ENCODE measurements around the gene TIMP3.

Gene TIMP3

GRCh38 chr22:32809786-32810554 is 8.5 kb downstream of the TIMP3 start:
- DNase-seq: no peak

GRCh38 chr22:32810555-32811133 is 9.1 kb downstream of the TIMP3 start:
- no peak for DNase-seq

- no peak for DNase-seq
These were observed 10.5 kb downstream of the TIMP3 start for GRCh38 chr22:32811788-32812545.

- no peak for DNase-seq
These were observed 12.9 kb downstream of the TIMP3 start for GRCh38 chr22:32814285-32814860.

- DNase-seq: no peak
These were observed 13.6 kb downstream of the TIMP3 start for GRCh38 chr22:32815059-32815458.

- no peak for DNase-seq
These were observed 14.4 kb downstream of the TIMP3 start for GRCh38 chr22:32815943-32816342.

- no peak for DNase-seq
These were observed 15.7 kb downstream of the TIMP3 start for GRCh38 chr22:32817137-32817730.

GRCh38 chr22:32818446-32819115 is 17.1 kb downstream of the TIMP3 start:
- DNase-seq: no peak

- no peak for DNase-seq
These were observed 17.6 kb downstream of the TIMP3 start for GRCh38 chr22:32819120-32819519.

- DNase-seq: no peak
These were observed 18.9 kb downstream of the TIMP3 start for GRCh38 chr22:32820131-32821119.

- no peak for DNase-seq
These were observed 20.8 kb downstream of the TIMP3 start for GRCh38 chr22:32822179-32822877.

- DNase-seq: no peak
These were observed 21.7 kb downstream of the TIMP3 start for GRCh38 chr22:32823024-32823730.

- DNase-seq: no peak
These were observed 23.2 kb downstream of the TIMP3 start for GRCh38 chr22:32824531-32825312.

- no peak for DNase-seq
These were observed 25.0 kb downstream of the TIMP3 start for GRCh38 chr22:32826537-32826936.

GRCh38 chr22:32827049-32827602 is 25.6 kb downstream of the TIMP3 start:
- DNase-seq: no peak

GRCh38 chr22:32828150-32828549 is 26.6 kb downstream of the TIMP3 start:
- no peak for DNase-seq

GRCh38 chr22:32828561-32828960 is 27.1 kb downstream of the TIMP3 start:
- no peak for DNase-seq

- no peak for DNase-seq
These were observed 27.9 kb downstream of the TIMP3 start for GRCh38 chr22:32829451-32829851.

- no peak for DNase-seq
These were observed 29.0 kb downstream of the TIMP3 start for GRCh38 chr22:32830473-32830872.

All from stimulated activated CD4-positive, alpha-beta T cell treated with anti-CD3 and anti-CD28 coated beads, Interleukin-2, amount 100 ng/mL, for 48 hours (primary cell).